NB4 (cell line): ENCODE data around the gene COL26A1.
A peak's percentile ranks its signal among the peaks of the same experiment; 100 is the strongest.

Source experiments
- DNase-seq: peaks from one replicate; pipeline ENCODE4 v3.0.0; 2010; ENCODE audit warnings: low read depth
- H3K4me3 ChIP-seq: one replicate; pipeline ENCODE4 v1.5.1; 2011; ENCODE audit warnings: mild to moderate bottlenecking, low read depth, low read length, moderate library complexity
- CTCF ChIP-seq: IDR thresholded peaks from one replicate; pipeline ENCODE4 v1.5.1; 2012; ENCODE audit warnings: low read depth, low read length
- MAX ChIP-seq: IDR thresholded peaks from 2 replicates; pipeline ENCODE4 v1.6.1; 2011; ENCODE audit warnings: low read depth, low read length
- MYC ChIP-seq: IDR thresholded peaks from 2 replicates; pipeline ENCODE4 v1.6.1; 2011; ENCODE audit warnings: low read depth, low read length
- POLR2A ChIP-seq: IDR thresholded peaks from 2 replicates; pipeline ENCODE4 v1.6.1; 2011; ENCODE audit warnings: mild to moderate bottlenecking; ENCODE audit not compliant: insufficient read length; ENCODE audit errors: extremely low read depth

COL26A1 gene

GRCh38 chr7:101411508-101411874, 48.8 kb downstream of the COL26A1 start:
- H3K4me3 ChIP-seq: no peak overlapping the region
- peak; percentile 91 for DNase-seq
- no peak for TF ChIP-seq CTCF
- no peak for TF ChIP-seq POLR2A
- no peak; the same call in 1 of the 2 replicates for TF ChIP-seq MYC
- TF ChIP-seq MAX: no peak

- no peak for DNase-seq
- TF ChIP-seq POLR2A: no peak
- no peak for TF ChIP-seq MAX
- TF ChIP-seq CTCF: no peak
- H3K4me3 ChIP-seq: no peak overlapping the region
Observed at GRCh38 chr7:101412976-101413375, 50.3 kb downstream of the COL26A1 start.

GRCh38 chr7:101418694-101419093, 56.0 kb downstream of the COL26A1 start:
- no peak for TF ChIP-seq POLR2A
- TF ChIP-seq MYC: no peak
- no peak for TF ChIP-seq MAX
- no peak for TF ChIP-seq CTCF
- H3K4me3 ChIP-seq: no peak overlapping the region
- no peak for DNase-seq

- no peak overlapping the region for H3K4me3 ChIP-seq
- TF ChIP-seq MYC (no peak), CTCF (no peak), POLR2A (no peak), MAX (no peak)
- no peak for DNase-seq
Observed at GRCh38 chr7:101419831-101420230, 57.2 kb downstream of the COL26A1 start.

- H3K4me3 ChIP-seq: no peak overlapping the region
- DNase-seq: peak; percentile 53
- TF ChIP-seq CTCF (no peak), MYC (no peak), MAX (no peak), POLR2A (no peak)
Observed at GRCh38 chr7:101420436-101420835, 57.8 kb downstream of the COL26A1 start.

GRCh38 chr7:101422356-101423195, 59.9 kb downstream of the COL26A1 start:
- no peak overlapping the region for H3K4me3 ChIP-seq
- no peak for DNase-seq
- TF ChIP-seq MAX (no peak), CTCF (no peak), MYC (no peak), POLR2A (no peak)
